Activated gamma-delta T cell treated with anti-CD3 and anti-CD28 coated beads, Interleukin-2, amount 50 U/mL, for 16 hours (primary cell): ENCODE results near the gene NANOG.
"Not testable (repeated sequence)": the region's sequence is repeated elsewhere in the genome, so short reads cannot be mapped to it uniquely, and the experiment has no call there.

Experiments used
- DNase-seq: peaks from one replicate; pipeline ENCODE4 v3.0.0-alpha.2; 2020; ENCODE audit warnings: low read depth

NANOG gene

GRCh38 chr12:7801460-7801859 is 12.3 kb downstream of the NANOG start:
- no peak for DNase-seq

- DNase-seq = not testable (repeated sequence)
Observed at GRCh38 chr12:7806319-7806718, 17.1 kb downstream of the NANOG start.

DNA sequence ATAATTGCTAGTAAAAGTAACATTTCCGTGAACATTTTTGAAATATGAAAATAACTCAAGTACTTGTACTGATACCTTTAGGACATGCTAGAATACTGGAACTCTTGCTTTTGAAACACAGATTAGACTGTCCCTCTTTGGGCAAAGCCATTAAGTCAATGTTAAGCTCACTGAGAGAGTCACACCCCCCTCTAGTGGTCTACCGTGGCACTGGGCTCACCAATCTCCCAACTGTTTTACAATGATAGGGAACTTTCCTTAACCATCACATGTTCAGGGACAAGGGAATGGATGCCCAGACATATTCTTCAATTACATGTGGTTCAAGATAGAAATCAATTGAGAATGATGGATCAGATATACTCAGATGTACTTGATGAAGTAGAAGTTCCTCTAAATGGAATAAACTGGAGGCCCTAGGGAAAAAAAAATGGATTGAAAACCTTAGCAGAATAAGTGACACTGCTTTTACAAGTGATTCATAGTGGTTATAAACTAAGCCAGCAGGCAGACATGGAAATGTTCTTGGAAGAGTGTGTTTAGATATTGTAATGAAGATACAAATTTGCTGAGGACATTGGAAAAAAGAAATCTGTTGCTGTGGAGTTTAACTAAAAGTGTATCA is 17.8 kb downstream of the NANOG start:
- peak; percentile 37 for DNase-seq

DNA sequence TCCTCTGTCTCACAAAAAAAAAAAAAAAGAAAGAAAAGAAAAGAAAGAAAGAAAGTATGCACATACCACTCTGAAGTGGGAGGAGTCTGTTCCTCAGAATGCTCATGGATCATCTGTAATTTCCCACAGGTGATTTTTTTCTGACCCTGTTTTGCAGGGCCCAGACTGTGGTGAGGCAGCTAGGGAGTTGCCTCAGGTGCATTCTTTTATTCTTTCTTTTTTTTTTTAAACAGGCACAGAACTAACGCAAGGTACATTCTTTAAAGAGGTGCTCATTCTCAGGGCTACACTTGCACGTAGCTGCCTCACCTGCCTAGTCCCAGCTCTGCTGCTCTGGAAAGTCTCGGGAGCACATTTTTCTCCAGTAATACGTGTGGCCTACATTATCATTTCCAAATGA is 36.6 kb downstream of the NANOG start:
- not testable (repeated sequence) for DNase-seq

- DNase-seq = not testable (repeated sequence)
Observed at GRCh38 chr12:7829737-7830136, 40.5 kb downstream of the NANOG start.

DNA sequence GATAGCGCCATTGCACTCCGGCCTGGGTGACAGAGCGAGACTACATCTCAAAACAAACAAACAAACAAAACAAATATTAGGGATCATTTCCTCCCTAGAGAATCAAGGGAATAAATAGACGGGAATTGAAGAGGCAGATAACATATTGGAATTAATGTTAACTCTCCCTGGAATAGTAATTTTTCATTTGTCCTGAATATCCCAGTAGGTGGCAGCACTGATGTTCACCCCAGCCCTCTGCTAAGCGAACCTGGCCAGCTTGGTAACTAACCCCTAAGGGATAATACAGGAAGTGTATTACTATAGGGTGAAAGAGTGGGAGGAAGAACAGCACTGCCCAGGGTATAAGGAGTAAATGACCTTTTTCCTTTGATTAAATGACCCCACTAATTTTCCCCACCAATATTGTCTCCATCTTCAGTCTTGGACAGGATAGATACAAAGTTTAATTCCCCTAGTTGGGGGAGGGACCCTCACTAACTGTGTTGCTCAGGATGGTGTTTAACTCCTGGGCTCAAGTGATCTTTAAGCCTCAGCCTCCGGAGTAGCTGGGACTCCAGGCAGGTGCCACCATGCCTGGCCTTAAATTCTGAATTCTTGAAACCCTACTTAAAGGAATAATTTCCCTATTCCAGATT is 43.0 kb downstream of the NANOG start:
- no peak for DNase-seq

DNA sequence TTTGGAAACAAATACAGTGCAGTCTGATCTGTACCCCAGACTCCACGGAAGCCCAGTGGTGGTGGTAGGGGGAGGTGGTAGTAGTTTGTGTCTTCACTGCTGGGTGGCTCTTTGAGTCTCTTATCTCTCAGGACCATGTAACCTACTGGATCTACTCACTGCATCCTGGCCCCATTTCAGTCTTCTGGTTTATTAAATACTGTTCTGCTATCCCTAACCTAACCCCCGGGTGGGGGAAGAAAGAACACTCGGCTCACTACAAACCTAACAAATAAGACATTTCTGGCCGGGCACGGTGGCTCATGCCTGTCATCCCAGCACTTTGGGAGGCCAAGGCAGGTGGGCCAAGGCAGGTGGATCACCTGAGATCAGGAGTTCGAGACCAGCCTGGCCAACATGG is 44.0 kb downstream of the NANOG start:
- DNase-seq = not testable (repeated sequence)

DNA sequence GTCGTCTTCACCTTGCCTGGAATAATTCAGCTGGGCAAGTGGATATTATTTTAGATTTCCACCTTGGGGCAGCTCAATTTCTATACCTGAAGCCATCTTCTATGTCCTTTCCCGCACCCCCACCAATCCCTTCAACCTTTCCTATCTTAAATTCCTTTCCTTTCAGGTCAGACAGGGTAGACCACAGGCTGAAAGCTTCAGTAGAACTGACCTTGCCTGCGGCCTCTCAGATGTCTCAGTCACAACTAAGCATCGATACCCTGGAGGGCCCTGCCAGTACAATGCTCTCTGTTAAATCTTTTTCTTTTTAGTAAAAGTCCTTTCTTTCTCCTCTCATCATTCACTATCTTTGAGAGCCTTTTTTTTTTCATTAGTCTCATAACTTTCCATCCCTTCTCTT is 44.6 kb downstream of the NANOG start:
- DNase-seq = no peak

GRCh38 chr12:7834701-7835100 is 45.5 kb downstream of the NANOG start:
- no peak for DNase-seq

DNA sequence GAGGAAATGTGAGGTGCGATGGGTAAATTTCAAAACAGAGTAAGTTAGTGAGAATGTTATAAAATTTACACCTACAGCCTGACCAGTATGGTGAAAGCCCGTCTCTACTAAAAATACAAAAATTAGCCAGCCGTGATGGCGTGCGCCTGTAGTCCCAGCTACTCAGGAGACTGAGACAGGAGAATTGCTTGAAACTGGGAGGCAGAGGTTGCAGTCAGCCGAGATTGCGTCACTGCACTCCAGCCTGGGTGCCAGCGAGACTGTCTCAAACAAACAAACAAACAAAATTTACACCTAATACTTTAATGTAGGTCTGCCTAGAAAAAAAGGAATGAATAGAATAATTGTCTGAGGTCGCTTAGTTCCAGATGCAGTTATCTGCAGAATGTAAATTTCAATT is 45.9 kb downstream of the NANOG start:
- no peak for DNase-seq

DNA sequence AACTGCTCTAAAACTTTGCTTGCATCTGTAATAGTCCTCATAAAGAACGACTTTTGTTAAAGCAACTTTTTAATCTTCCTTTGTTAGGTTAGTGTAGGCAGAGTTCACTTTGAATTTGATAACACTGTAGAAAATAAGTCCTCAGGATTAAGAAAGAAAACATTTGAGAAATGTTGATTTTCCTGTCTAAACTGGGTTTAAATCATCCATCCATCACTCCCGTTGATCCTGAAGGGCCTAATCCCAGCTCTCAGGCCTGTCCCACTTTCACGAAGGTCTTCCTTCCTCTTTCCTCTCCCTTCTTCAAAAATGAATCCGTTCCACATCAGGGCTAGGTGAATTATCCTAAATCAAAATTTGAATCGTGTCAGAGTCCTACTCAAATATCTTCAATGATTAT is 46.6 kb downstream of the NANOG start:
- DNase-seq = no peak

DNA sequence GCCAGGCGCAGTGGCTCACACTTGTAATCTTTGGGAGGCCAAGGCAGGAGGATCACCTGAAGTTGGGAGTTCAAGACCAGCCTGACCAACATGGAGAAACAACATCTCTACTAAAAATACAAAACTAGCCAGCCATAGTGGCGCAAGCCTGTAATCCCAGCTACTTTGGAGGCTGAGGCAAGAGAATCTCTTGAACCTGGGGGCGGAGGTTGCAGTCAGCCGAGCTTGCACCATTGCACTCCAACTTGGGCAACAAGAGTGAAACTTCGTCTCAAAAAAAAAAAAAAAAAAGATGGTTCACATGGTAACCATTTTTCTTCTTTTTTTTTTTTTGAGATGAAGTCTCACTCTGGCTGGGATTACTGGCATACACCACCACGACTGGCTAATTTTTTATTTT is 48.2 kb downstream of the NANOG start:
- DNase-seq = no peak

GRCh38 chr12:7839226-7839625 is 50.0 kb downstream of the NANOG start:
- DNase-seq = not testable (repeated sequence)

- not testable (repeated sequence) for DNase-seq
Observed at GRCh38 chr12:7839848-7840247, 50.6 kb downstream of the NANOG start.

DNA sequence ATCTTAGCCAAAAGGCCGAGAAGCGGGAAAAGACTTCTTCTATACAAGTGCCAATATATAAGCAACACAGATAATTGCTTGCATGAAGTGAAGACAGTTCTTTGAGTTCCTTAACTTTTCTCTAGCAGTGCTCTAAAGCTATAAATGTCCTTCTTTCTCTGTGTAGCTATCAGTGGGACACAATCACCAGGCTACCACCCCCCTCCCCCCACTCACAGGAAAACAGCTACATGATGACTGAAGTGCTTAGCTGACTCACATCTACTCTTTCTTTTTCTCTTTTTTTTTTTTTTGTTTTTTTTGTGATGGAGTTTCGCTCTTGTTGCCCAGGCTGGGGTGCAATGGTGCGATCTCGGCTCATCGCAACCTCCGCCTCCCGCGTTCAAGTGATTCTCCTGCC is 53.2 kb downstream of the NANOG start:
- not testable (repeated sequence) for DNase-seq

DNA sequence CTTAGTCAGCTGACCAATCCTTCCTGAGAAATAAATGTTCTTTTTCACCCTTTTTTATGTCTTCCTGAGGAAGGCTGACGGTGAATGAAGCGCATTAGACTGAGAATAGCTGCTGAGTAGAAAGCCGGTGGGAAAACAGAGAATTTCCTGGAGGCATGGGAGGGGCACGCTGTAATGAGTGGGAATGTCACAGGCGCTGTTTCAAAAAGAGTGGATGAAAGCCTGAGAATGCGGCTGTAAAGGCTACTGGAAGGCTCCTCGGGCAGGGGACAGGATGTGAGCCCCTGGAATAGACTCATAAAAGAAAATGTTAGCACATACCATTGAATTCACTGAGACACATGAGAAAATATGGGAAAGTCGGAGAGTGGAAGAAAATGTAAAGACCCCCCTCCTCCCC is 53.9 kb downstream of the NANOG start:
- not testable (repeated sequence) for DNase-seq

DNA sequence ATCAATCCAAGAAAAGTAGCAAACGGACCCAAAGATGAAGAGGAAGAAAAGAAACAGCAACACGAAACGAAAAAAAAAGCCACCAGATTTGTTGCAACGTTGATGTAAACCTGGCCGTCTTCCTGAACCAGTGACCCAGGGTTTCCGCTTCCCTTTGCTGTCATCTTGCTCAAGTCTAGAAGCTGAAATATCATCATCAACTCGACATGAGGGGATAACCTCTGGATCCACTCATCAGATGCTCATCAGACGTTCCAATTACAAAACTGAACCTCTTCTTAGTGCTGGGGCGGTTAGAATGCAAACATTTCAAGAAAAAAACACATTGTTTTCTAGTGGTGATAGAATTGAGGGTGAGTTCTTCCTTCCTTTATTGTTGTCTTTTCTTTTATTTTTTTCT is 54.4 kb downstream of the NANOG start:
- not testable (repeated sequence) for DNase-seq

DNA sequence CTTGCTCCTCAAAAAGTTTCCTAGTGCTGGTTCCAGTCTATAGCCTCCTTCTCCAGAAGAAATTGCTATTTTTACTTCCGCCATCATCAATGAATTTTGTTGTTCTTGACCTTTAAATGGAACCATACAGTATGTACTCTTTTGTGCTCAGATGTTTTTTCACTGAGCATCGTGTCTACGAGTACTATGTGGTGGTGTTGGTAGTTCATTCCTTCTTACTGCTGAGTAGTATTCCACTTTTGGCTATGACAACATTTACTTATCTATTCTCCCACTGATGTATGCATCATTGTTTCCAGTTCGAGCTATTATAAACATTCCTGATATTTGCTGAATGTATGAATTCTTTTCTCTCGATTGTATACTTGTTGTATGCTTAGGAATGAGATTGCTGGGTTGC is 54.9 kb downstream of the NANOG start:
- DNase-seq = no peak

- not testable (repeated sequence) for DNase-seq
Observed at GRCh38 chr12:7847226-7848097, 58.3 kb downstream of the NANOG start.

DNA sequence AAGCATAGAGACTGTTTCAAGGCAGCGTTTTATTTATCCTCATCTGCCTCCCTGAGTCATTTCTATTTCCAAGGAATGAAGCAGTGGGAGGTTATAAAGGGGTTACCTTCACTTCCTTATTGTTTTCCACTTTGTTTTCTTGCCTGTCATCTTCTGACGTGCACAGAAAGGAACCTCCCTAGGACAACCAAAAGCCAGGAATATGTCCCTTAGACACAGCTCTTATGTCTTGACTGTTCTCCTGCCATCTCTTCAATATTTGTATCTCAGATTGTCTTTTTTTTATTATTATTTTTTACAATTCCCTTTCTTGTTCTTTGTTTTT is 58.9 kb downstream of the NANOG start:
- not testable (repeated sequence) for DNase-seq
